Suprapubic skin (tissue), 4 donors: ENCODE data around the gene ZNF423. TPM values are rescaled to one million over a fixed set of nuclear protein-coding genes. Genes with fewer than 3 reads are reported as not detected.

ENCODE experiments used
- DNase-seq, 2 donors: peaks; one replicate each; pipeline ENCODE4 v3.0.0-alpha.2; 2019; ENCODE audit warnings: low spot score in 2 of 2
- H3K27ac ChIP-seq: fragments of 200-600 bp; sonication (generic); one replicate; pipeline ENCODE4 v1.5.1; 2019
- H3K27me3 ChIP-seq: fragments of 200-600 bp; sonication (generic); one replicate; pipeline ENCODE4 v1.5.1; 2019
- H3K36me3 ChIP-seq: fragments of 200-600 bp; sonication (generic); one replicate; pipeline ENCODE4 v1.5.1; 2019
- H3K4me1 ChIP-seq: fragments of 200-600 bp; sonication (generic); one replicate; pipeline ENCODE4 v1.5.1; 2019
- H3K4me3 ChIP-seq: fragments of 200-600 bp; sonication (generic); one replicate; pipeline ENCODE4 v1.5.1; 2019; ENCODE audit warnings: mild to moderate bottlenecking
- H3K9me3 ChIP-seq: fragments of 200-600 bp; sonication (generic); one replicate; pipeline ENCODE4 v1.5.1; 2019
- CTCF ChIP-seq, 2 donors: fragments of 200-600 bp in 1 of 2; fragments of 450-650 bp in 1 of 2; sonication (generic) in 1 of 2; IDR thresholded peaks; one replicate each; pipeline ENCODE4 v1.5.1; 2016 to 2019; ENCODE audit warnings: antibody characterized with exemption in 2 of 2, mild to moderate bottlenecking in 1 of 2, moderate library complexity in 1 of 2
- EP300 ChIP-seq: sonication (generic); formaldehyde crosslinking; IDR thresholded peaks from one replicate; pipeline ENCODE4 v1.6.1; 2017; ENCODE audit warnings: antibody characterized with exemption
- POLR2A ChIP-seq, 2 donors: fragments of 450-650 bp; IDR thresholded peaks; one replicate each; pipeline ENCODE4 v1.6.1; 2017; ENCODE audit warnings: antibody characterized with exemption in 2 of 2, mild to moderate bottlenecking in 2 of 2, moderate library complexity in 2 of 2
- POLR2AphosphoS5 ChIP-seq, 3 donors: sonication (generic); formaldehyde crosslinking; IDR thresholded peaks; one replicate each; pipeline ENCODE4 v1.6.1; 2017; ENCODE audit warnings: antibody characterized with exemption in 3 of 3
- WGBS: methylation state at CpG from one replicate; pipeline ENCODE4 v1.1.5; 2018; 5-methylcytosine and 5-hydroxymethylcytosine counted together
- total RNA-seq, 4 donors: library from RNA; depleted of rRNA; stranded (reverse); fragments of >200 nt; gene quantifications; one replicate each; pipeline ENCODE4 v1.1.0, GENCODE V29; 2016

ZNF423 gene
- total RNA-seq, 4 donors from 2014 or later: 1.3 to 5.3 (median 1.9) TPM

- no peak overlapping the region for H3K27ac ChIP-seq
- no peaks in the 10 kb centered on the region for H3K9me3 ChIP-seq
- DNase-seq: no peak
- no peak overlapping the region for H3K4me3 ChIP-seq
- TF ChIP-seq CTCF (IDR thresholded peaks at IDR 0.05) (no peak), POLR2AphosphoS5 (IDR thresholded peaks at IDR 0.05) (no peak), EP300 (no peak), POLR2A (IDR thresholded peaks at IDR 0.05) (no peak)
- H3K4me1 ChIP-seq: no peaks in the 10 kb centered on the region
- WGBS: 80% methylated on average over 10 of the region's 11 CpGs
- no peaks in the 10 kb centered on the region for H3K27me3 ChIP-seq
- no peaks in the 10 kb centered on the region for H3K36me3 ChIP-seq
These were observed 183.2 kb downstream of the ZNF423 start for GRCh38 chr16:49672753-49673152.

DNA sequence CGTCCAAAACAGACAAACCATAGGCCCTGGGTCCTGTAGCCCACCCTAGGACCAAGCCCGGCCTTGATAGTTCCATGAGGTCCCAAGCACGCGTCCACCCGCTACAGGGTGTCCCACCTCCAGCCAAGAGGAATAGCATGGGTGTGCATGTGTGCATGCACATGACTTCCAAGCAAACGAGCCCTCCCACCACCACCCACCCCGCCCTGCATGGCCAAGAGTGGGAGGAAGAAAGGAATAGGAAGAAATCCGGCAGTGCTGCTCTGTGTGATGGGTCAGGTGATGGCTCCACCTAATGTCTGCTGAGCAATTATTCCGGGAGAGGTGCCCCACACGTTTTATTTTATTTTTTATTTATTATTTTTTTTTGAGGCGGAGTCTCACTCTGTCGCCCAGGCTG, 184.6 kb downstream of the ZNF423 start:
- Histone ChIP-seq H3K27ac (no peak overlapping the region), H3K4me1 (no peaks in the 10 kb centered on the region), H3K36me3 (no peaks in the 10 kb centered on the region), H3K27me3 (no peaks in the 10 kb centered on the region), H3K4me3 (no peak overlapping the region), H3K9me3 (no peaks in the 10 kb centered on the region)
- DNase-seq: no peak
- no peak for TF ChIP-seq POLR2AphosphoS5 (IDR thresholded peaks at IDR 0.05)
- TF ChIP-seq CTCF (IDR thresholded peaks at IDR 0.05): no peak
- WGBS: 78% methylated on average over 12 of the region's 12 CpGs

DNA sequence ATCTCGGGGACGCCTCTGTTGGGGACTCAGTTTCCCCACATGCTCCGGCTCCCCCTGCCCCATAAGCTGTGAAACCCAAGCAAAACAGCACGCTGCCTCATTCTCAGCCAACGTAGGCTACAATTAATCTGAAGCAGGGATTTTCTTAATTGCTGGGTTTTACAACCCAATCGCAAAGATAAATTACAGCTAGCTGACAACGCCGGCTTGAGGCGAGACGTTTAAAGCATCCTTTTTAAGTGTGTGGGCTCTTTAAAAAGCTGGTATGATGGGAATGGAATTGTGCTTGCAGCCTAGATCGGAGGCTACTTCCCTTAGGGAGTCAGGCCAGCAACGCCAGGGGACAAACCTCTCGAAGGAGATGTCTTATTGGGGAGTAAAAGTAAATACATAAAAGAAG, 185.3 kb downstream of the ZNF423 start:
- Histone ChIP-seq H3K9me3 (no peaks in the 10 kb centered on the region), H3K4me3 (no peak overlapping the region), H3K36me3 (no peaks in the 10 kb centered on the region), H3K27me3 (no peaks in the 10 kb centered on the region), H3K27ac (no peak overlapping the region), H3K4me1 (no peaks in the 10 kb centered on the region)
- TF ChIP-seq CTCF (IDR thresholded peaks at IDR 0.05) (no peak), POLR2A (IDR thresholded peaks at IDR 0.05) (no peak), EP300 (no peak)
- WGBS: 78% methylated on average over 11 of the region's 13 CpGs
- no peak for DNase-seq

GRCh38 chr16:49665482-49666230, 190.3 kb downstream of the ZNF423 start:
- no peak overlapping the region for H3K4me3 ChIP-seq
- H3K36me3 ChIP-seq: no peaks in the 10 kb centered on the region
- no peak for DNase-seq
- H3K9me3 ChIP-seq: no peaks in the 10 kb centered on the region
- H3K27ac ChIP-seq: peak overlapping the region; percentile 81
- 69% methylated on average over 18 of the region's 18 CpGs for WGBS
- no peak for TF ChIP-seq POLR2AphosphoS5 (IDR thresholded peaks at IDR 0.05)
- no peak for TF ChIP-seq EP300
- no peak for TF ChIP-seq CTCF (IDR thresholded peaks at IDR 0.05)
- no peak for TF ChIP-seq POLR2A (IDR thresholded peaks at IDR 0.05)
- H3K4me1 ChIP-seq: peaks cover 28% of the 10 kb centered on the region
- no peaks in the 10 kb centered on the region for H3K27me3 ChIP-seq

- peak overlapping the region; percentile 81 for H3K27ac ChIP-seq
- H3K4me3 ChIP-seq: peak overlapping the region; percentile 26
- WGBS: 60% methylated on average over 32 of the region's 37 CpGs
- DNase-seq: peak in 1 of 2 donors; percentile 72
- H3K9me3 ChIP-seq: no peaks in the 10 kb centered on the region
- TF ChIP-seq POLR2AphosphoS5 (IDR thresholded peaks at IDR 0.05) (no peak), CTCF (IDR thresholded peaks at IDR 0.05) (no peak), EP300 (no peak), POLR2A (IDR thresholded peaks at IDR 0.05) (no peak)
- no peaks in the 10 kb centered on the region for H3K36me3 ChIP-seq
- H3K27me3 ChIP-seq: no peaks in the 10 kb centered on the region
- peaks cover 28% of the 10 kb centered on the region for H3K4me1 ChIP-seq
These were observed 191.4 kb downstream of the ZNF423 start for GRCh38 chr16:49664221-49665215.
